Suppressor macrophage treated with lipopolysaccharide for 1 hour (primary cell): ENCODE data around the gene PHYH.
"Not testable (repeated sequence)": the region's sequence is repeated elsewhere in the genome, so short reads cannot be mapped to it uniquely, and the experiment has no call there.

Experiments
- DNase-seq, 3 donors: peaks; one replicate each; pipeline ENCODE4 v3.0.0-alpha.2; 2020 to 2022

PHYH gene

DNA sequence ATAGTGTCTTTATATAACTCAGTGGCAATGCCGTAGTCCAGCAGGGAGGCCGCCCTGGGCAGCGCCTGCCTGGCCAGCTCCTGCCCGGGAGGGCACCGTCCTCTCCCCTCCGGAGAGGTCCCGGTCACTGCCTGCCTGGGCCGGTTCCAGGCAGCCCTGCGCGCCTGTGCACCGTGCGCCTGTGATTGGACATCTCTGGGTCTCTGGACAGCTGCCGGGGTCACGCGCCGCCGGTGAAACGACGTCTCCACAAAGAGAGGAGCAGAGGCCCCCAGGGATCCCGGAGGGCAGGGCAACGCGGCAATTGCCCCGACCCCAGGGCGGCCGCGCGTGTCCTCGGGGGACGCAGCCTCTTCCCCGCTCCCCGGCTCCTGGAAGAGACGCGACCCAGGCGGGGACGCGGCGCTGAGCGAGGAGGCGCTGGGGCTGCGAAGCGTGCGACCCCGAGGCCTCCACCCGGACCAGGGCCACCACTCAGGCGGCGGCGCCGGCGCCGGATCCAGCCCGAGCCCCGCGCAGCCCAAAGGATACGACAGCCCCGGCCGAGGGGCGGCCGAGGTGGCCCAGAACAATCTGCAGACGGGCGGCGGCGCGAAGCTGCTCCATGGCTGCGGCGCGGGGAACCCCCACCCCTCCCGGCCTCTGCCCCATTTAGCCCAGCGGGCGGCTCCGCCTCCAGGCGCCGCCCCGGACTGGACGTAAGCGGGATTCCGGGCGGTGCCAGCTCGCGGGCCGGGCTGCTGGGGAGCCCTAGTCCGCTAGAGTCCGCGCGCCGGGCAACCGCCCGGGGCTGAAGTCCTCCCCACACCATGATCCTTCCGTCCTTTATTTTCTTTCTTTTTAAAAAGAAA lies at the start of gene PHYH:
Gene PHYH, minus strand, starts transcription at position 628 of the 851 bp plus-strand sequence. Its CDS starts 22 bp downstream, at position 606.
- peak; percentile 94 to 98 (median 95) for DNase-seq

DNA sequence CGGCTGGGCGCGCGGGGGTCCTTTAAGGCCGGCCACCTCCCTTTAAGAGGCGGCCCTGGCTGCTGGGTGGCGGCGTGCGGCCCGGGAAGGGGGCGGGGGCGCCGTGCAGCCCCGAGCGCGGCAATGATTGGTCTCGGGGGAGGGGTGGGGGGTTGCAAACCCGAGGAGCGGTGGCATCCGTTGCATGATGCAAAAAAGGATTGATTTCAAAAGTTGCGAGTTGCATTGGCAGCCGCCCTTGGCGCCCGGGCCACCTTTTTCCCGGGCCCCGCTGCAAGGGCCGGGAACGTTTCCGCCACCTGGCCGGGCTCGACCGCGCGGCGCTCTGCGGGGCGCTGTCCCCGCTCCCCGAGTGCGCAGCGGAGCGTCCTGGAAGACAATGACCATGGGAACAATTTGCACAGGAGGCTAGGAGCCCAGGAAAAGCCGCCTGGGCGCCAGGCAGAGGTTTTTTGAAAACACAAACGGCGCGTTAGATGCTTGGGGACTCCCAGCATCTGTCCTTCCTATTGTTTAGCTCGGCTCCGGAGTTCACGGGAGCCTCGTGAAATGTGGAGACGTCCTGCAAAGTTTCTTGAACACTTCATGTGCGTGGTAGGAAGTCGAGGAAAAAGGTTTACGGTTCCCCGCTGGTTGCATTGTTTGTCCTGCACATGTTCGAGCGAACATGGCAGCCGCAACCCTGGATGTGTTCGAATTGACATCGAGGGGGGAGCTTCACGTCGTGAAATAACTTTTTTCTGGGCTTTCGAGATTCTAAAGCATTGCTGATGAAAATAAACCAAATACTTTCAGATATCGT lies 48.6 kb upstream of the PHYH start, which contains the start of gene SEPHS1:
Gene SEPHS1, minus strand, starts transcription at position 78 of the 802 bp plus-strand sequence. CDS start 3,343 bp downstream, outside the sequence.
- peak in 2 of 3 donors; percentile 9 to 55 for DNase-seq

DNA sequence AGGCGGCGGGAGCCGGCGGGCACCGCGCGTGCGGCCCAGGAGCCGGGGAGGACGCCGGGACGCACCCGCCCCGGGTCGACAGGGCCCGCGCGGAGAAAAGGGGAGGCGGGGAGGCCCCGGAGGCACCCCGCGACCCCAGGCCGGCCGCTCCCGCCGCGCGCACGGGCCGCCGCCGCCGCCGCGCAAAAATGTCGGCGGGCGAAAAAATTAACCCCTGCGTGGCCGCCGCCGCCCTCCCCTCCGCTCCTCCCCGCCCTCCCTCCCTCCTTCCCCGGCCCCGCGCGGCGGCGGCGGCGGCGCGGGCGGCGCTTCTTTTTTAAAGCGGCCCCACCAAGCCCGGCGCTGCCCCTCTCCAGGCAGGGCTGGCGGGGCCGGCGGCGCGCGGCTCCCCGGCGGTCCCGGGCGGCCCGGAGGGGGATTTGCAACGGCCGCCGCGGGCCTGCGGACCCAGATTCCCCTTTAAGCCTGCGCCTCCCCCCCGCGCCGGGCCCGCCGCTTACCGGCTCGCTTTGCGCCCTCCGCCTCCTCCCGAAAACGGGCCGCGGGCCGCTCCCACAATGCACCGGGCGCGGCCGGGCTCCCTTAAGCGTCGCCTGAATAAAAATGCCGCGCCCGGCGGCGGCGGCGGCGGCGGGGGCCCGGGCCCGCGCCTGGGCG lies 47.8 kb upstream of the PHYH start:
- DNase-seq: peak; percentile 80 to 95 (median 89)

DNA sequence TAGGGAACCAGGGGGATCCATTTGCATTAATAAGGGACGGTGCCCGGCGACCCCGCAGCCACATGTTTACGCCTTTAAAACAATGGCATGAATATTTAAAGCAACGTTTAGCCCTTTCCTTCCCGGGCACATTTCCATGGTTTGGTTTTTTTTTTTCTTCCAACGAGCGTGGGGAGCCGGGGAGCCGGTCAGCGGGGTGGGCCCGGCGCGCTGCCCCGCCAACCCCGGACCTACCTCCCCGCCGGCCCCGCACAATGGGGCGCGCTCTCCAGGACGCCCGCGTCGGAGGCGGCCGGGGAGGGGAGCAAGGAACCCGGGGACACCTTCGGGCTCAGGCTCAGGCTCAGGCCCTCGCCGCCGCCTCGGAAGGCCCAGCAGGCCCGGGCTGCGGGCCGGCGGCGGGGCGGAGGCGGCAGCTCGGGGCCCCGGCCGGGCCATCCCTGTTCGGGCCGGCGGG lies 47.2 kb upstream of the PHYH start:
- DNase-seq: peak; percentile 50 to 78 (median 58)

DNA sequence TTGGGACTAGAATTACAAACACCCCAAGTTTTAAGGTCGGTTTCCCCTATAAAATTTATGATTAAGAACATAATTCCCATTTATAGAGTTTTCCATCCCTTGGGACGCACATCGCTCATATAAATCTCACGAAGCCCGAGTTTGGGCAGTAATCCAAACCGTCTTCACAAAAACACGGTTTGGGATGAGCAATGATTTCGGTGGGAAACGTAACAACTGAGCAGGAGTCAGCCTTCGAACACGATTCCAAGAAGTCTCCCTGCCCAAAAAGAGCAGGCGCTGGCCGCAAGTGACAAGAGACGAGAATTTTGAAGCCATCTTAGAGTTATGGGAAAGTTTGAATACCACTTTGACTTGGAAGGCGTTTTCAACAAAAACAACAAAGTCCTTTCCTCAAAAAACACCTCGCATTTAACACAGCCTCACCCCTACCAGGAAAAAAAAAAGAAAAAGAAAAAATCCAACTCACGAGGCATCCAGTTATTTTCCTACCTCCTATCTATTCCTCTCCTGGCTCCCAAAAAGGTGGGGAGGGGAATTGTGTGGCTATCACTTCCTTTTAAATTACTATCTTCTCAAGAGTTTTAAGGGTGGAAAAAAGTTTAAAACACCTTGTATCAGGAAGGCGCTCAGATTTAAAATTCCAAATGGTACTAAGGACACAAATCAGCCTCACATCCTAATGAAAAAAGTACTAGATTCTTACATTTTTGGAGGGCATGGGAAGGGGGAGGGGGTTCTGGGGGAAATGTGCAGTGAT lies 46.6 kb upstream of the PHYH start:
- no peak for DNase-seq

DNA sequence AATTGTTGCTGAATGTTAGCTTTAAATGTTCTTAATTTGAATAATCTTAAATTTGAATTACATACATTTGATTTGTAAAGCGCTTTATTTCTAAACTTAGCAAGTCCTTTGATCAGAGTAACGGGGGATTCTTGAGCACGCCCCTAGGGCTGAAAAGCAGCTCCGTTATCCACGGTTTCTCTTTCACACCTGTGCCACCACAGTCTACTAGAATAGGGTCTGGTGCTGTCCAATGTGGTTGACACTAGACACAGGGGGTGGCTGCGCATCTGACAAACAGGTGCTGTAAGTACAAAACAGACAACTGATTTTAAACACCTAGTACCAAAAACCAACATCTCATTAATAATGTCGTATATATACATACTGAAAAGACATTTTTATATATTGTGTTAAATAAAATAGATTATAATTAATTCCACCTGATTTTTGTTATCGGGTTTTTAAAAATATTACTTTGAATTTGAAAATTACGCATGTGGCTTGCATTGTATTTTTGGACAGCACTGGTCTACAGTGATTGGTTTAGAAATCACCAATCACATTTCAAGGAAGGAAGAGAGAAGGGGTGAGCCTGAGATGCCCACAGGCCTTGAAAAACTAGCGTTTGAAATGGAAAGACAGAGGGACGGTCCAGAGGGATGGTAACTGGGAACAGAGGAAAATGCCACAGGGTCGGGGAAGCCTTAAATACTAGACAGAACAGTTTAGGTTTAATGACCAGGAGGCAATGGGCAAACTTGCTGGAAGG lies 40.9 kb upstream of the PHYH start:
- no peak for DNase-seq

DNA sequence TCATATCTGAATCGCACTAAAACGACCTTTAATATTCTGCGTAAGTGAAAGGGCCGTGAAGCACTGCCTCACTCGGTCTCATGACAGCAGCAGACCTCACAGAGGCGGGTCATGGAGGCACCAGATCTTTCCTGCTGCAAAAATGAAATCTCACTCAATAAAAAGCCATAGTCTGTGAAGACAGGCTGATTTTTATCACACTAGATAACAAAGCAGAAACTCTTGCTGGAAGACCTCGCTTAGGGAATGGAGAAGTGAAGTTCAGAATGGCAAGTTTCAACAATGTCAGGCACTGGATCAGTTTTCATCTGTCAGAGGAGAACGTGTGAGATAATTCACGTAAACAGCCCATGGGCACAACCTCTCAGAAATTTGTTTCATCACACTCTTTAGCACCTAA lies 40.2 kb upstream of the PHYH start:
- no peak for DNase-seq

DNA sequence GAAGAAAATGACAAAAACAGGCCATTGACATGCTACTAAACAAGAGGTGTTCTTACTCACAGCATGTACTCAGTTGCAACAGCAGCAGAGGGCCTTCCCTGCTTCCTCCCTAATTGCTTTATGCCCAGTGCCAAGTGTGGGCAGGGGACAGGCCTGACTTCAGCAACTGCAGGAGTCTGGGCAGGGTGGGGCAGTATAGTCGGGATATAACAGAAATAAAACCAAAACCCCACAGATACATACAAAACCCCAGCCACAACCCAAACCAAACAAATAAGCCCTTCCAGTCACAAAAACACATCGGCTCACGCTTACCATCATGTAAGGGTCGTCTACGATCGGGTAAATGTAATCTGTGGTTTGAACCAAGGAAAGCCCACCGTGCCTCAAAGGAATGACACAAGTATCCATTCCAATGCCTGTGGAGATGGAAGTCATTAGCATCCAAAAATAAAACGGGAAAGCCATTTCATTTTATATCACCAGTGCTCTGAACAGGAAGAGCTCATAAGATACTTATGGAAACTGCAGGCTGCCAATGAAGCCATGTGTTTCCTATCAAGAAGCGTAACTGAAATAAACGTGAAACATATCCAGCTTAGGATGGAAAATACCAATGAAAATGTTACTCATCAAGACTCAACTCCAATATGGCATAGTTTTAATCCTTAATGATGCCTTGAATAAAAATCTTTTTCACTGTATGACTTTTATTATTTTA lies 38.7 kb upstream of the PHYH start:
- DNase-seq: no peak

DNA sequence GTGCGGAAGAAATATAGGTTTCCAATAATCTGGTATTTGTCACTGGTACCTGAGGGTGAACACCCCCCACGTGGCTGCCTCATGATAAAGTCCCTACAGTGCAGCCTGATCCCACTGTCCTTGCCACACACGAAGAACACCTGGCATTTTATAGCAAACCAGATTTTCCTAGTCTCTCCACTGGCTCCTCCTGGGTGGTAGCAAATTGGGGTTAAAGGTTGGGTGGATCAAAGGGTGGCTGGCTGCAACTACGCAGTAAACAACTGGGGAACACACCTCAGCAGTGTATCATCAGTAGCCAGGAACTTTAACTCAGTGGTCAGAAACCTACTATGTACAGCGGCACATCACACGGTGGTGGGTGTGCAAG lies 37.9 kb upstream of the PHYH start:
- DNase-seq: no peak

DNA sequence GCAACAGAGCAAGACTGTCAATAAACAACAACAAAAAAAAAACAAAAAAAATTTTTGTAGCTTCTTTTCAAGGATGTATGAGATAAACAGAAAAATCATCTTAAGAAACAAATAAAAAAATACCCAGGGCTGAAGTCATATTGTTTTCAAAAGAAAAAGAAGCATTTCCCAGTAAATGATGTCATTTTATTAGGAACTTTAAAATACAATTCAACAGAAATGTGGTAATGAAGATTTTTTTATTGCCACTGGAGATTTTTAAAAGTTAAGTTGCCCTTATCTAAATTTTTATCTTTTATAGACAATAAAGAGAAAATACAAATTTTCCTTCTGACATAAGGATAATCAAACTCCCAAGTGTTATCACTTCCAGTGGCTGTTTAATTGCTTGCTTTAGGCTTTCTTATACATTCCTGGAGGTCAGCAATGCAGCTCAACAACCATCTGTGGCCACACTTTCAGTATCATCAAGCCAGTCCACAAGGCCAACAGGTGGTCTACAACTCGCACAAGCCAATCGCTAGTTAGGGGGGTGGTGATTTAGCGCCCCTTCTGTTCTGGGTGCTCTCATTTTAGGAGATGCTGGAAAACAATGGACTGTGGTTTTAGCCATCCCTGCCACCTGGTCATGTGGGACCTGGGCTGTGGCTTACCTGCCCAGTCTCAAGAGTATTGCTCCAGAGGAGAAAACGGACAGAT lies 37.4 kb upstream of the PHYH start:
- no peak for DNase-seq

DNA sequence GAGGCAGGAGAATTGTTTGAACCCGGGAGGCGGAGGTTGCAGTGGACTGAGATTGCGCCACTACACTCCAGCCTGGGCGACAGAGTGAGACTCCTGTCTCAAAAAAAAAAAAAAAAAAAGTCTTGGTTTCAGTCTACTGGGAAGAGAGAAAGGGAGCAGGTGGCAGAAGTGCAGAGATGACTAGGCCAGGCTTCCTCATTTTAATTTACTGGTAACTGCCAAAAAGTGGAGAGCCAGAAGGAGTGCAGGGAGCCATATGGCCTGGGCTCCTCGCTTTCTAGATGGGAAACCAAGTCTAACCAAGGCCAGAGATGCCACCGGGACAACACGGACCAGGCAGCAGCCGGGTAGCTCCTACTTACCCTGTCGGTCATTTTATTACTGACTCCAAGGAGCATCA lies 36.0 kb upstream of the PHYH start:
- no peak for DNase-seq

DNA sequence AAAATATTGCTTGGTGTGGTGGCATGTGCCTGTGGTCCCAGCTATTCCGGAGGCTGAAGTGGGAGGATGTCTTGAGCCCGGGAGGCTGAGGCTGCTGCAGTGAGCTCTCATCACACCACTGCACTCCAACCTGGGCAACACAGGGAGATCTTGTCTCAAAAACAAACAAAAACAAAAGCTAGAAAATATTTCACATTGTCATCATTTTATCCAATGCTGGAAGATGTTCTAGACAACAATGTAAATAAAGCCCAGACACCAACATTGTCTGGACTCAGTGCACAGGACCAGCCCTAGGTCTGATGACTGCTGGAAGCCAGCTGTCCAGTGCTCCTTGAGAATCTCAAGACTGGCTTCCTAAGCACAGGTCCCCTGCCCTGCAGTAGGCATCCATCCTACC lies 34.7 kb upstream of the PHYH start:
- DNase-seq: no peak

DNA sequence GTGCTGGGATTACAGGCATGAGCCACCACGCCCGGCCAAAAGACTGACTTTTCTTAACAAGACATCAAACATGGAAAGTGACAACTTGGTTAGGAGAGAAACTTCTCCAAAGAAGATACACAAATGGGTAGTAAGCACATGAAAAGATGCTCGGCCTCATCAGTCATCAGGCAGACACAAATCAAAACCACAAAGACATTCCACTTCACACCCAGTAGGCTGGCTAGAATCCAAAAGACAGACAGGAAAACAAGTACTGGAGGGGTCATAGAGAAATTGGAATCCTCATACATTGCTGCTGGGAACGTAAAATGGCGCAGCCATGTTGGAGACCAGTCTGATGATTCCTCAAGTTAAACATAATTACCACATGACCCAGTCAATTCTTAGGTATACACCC lies 31.8 kb upstream of the PHYH start:
- DNase-seq: no peak

DNA sequence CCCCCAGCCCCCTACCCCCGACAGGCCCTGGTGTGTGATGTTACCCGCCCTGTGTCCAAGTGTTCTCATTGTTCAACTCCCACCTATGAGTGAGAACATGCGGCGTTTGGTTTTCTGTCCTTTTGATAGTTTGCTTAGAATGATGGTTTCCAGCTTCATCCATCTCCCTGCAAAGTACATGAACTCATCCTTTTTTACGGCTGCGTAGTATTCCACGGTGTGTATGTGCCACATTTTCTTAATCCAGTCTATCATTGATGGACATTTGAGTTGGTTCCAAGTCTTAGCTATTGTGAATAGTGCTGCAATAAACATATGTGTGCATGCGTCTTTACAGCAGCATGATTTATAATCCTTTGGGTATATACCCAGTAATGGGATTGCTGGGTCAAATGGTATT lies 31.1 kb upstream of the PHYH start:
- not testable (repeated sequence) for DNase-seq

DNA sequence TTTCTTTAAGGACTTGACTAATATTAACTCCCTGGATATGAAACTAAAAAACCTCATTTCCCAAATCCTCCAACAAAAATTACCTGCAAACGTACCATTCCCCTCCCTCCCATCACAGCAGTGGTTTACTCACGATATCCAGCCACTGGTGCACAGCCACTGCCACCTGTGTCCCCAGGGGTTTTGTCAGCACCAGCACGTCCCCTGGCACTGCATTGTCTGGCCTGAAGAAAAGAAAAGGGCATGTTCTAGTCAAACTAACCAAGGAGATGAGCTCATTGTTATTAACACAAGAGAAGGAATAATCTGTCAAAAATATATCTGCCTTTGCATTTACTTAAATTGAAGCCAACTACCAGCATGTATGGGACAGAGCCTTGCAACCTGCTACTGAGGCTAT lies 29.7 kb upstream of the PHYH start:
- no peak for DNase-seq

DNA sequence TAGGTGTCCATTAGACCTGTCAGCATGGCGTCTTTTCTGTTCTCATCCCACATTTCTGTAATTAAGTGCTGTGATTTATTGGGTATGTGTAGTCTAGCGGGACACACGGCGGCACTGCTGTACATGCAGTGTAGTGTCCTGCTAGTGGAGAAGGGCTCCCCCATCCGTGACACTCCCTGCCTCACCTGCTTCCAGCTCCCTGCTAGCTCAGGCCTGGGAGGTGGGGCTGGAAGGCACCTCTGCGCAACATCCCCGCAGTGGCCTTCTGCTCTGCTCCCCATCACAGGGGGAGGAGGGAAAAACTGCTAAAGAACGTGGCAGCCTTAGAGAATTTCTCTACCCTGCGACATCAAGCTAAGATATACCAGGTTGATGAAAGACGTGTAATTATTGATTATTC lies 28.7 kb upstream of the PHYH start:
- no peak for DNase-seq

DNA sequence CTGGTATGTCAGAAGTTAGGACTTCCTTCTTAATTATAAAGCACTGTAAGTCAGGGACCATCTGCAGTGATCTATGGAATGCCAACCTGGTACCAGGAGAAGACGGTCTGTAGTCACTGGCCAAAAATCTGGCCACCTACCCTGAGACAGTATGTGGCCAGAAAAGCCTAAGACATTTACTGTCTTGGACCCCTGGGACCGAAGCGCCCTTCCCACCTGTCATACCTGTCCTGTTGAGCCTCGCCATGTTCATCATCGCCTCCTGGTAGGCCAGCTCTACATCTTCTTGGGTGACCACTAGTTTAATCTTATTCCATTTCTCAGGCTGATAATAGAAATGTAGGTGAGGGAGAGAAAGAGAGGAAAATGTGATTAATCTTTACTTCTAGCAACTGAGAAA lies 28.3 kb upstream of the PHYH start:
- no peak for DNase-seq

DNA sequence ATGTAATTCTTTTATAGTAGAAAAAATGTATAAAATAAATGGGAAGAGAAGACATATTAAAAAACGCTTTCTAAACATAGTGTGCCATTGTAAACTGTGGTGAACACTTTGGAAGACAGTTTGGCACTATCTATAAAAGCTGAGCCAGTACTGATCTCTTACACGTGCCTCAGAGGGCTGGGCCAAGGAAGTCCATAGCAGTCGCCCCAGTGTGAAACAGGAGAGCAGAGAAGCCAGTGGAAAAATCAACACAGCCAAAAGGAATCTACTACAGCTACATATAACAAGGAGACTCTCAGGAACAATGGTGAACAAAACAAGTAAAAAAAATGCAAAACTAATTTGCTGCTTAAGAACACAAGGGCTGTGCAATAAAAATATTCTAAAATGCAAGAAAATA lies 27.7 kb upstream of the PHYH start:
- DNase-seq: no peak

DNA sequence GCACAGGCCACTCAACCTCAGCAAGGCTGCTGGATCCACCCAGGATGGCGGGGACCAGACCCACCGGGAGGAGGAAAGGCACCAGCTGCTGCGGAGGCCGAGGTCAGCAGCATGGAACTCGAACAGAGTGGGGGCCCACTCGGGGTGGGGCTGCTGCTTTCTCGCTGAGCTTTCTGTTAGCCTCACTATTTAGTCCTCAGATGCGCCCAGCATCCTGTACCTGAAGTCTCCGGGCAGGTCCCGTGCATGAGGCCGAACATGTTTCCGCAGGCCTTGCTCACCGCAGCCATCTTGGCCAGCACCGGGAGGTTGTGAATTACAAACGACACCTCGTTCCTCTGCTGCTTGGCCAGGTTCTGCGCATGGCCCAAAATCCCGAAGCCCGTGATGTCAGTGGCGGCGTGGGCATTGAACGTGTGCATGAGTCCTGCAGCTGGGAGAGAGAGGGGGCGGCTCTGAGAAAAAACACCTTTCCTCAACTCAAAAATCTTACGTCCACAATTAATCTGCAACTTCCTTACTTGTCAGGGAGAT lies 22.8 kb upstream of the PHYH start:
- DNase-seq: no peak

DNA sequence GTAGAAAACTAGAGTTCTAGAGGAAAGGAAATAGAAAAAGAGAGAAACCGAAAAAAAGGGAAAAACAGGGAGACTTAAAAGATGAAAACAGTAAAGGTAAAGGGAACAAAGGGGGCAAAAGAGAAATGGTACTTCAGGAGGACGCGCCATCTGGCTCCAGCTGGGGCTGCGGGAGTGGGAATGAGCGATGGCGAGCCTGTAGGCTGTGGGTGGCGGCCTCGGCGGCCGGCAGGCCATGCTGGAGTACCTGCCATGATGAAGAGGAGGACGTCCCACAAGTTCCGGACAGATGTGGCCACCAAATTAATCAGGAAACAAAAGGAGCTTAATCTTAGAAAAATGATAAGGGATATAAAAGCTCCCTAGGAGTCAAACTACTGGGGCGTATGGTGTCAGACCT lies 21.7 kb upstream of the PHYH start:
- no peak for DNase-seq
